Inflammatory macrophage (primary cell): ENCODE results near the gene FLII.

Experiments used
- DNase-seq, 2 donors: peaks; one replicate each; pipeline ENCODE4 v3.0.0-alpha.2; 2020 to 2022

The FLII gene

GRCh38 chr17:18241229-18241871 is 17.2 kb downstream of the FLII start:
- no peak for DNase-seq

- no peak for DNase-seq
Observed at GRCh38 chr17:18240449-18240848, 18.1 kb downstream of the FLII start.

- no peak for DNase-seq
Observed at GRCh38 chr17:18238299-18238698, 20.2 kb downstream of the FLII start.

- DNase-seq, result no peak
Observed at GRCh38 chr17:18237461-18237860, 21.1 kb downstream of the FLII start.

GRCh38 chr17:18236494-18236893 is 22.0 kb downstream of the FLII start:
- DNase-seq, result no peak

- DNase-seq, result peak; percentile 35 to 58
Observed at GRCh38 chr17:18235743-18236256, 22.7 kb downstream of the FLII start.

- no peak for DNase-seq
Observed at GRCh38 chr17:18234853-18235380, 23.6 kb downstream of the FLII start.

- no peak for DNase-seq
Observed at GRCh38 chr17:18233803-18234518, 24.6 kb downstream of the FLII start.

- DNase-seq, result no peak
Observed at GRCh38 chr17:18231164-18231563, 27.4 kb downstream of the FLII start.

GRCh38 chr17:18230288-18231141 is 28.0 kb downstream of the FLII start:
- DNase-seq, result no peak

GRCh38 chr17:18229771-18230170 is 28.8 kb downstream of the FLII start:
- DNase-seq, result no peak

- no peak for DNase-seq
Observed at GRCh38 chr17:18229254-18229653, 29.3 kb downstream of the FLII start.

GRCh38 chr17:18228176-18228682 is 30.3 kb downstream of the FLII start:
- DNase-seq, result no peak

GRCh38 chr17:18227635-18228034 is 30.9 kb downstream of the FLII start:
- DNase-seq, result no peak

GRCh38 chr17:18226284-18226945 is 32.1 kb downstream of the FLII start:
- DNase-seq, result peak; percentile 7 to 8

- DNase-seq, result no peak
Observed at GRCh38 chr17:18225642-18226283, 32.8 kb downstream of the FLII start.

GRCh38 chr17:18225121-18225641 is 33.4 kb downstream of the FLII start, which contains the start of gene LLGL1:
LLGL1 (plus strand) TSS chr17:18225635; CDS start chr17:18225683, 48 bp downstream.
- DNase-seq, result peak; percentile 95 to 98

GRCh38 chr17:18224387-18225120 is 34.0 kb downstream of the FLII start:
- no peak for DNase-seq

GRCh38 chr17:18224053-18224386 is 34.5 kb downstream of the FLII start:
- no peak for DNase-seq

- no peak for DNase-seq
Observed at GRCh38 chr17:18218756-18219415, 39.7 kb downstream of the FLII start.
